Stimulated activated memory B cell treated with anti-CD40 and anti-IgM and Interleukin-4, amounts not matched to agents 10 μg/mL and 1 μg/mL and 100 μg/mL, for 72 hours (primary cell): ENCODE data around the gene ADGB.
A peak's percentile ranks its signal among the peaks of the same experiment; 100 is the strongest.
"Not testable (repeated sequence)": the region's sequence is repeated elsewhere in the genome, so short reads cannot be mapped to it uniquely, and the experiment has no call there.

ENCODE experiments used
- ATAC-seq: fragments of 150-1000 bp; cut with Tn5 transposase; 2 replicates; pipeline ENCODE4 v1.10.0; 2021
- H3K27ac Mint-ChIP-seq: one replicate; pipeline ENCODE4 v1.8.0; 2022; ENCODE audit warnings: mild to moderate bottlenecking, mixed read lengths
- H3K27me3 Mint-ChIP-seq: one replicate; pipeline ENCODE4 v1.8.0; 2022; ENCODE audit warnings: mixed read lengths
- H3K36me3 Mint-ChIP-seq: one replicate; pipeline ENCODE4 v1.8.0; 2022; ENCODE audit warnings: mixed read lengths
- H3K4me1 Mint-ChIP-seq: one replicate; pipeline ENCODE4 v1.8.0; 2022; ENCODE audit warnings: mixed read lengths
- H3K4me3 Mint-ChIP-seq: one replicate; pipeline ENCODE4 v1.8.0; 2022; ENCODE audit warnings: mild to moderate bottlenecking, moderate library complexity, mixed read lengths
- H3K9me3 Mint-ChIP-seq: one replicate; pipeline ENCODE4 v1.8.0; 2022; ENCODE audit warnings: mixed read lengths

Gene ADGB

GRCh38 chr6:146854521-146855255 lies 255.9 kb downstream of the ADGB start:
- not testable (repeated sequence) for H3K9me3 Mint-ChIP-seq, H3K36me3 Mint-ChIP-seq, ATAC-seq, H3K27ac Mint-ChIP-seq, H3K4me3 Mint-ChIP-seq
- peaks cover 11% of the 10 kb centered on the region for H3K4me1 Mint-ChIP-seq
- H3K27me3 Mint-ChIP-seq: peaks cover 25% of the 10 kb centered on the region

GRCh38 chr6:146855889-146856288 lies 257.1 kb downstream of the ADGB start:
- no peaks in the 10 kb centered on the region for H3K36me3 Mint-ChIP-seq
- H3K4me1 Mint-ChIP-seq: peaks cover 11% of the 10 kb centered on the region
- H3K9me3 Mint-ChIP-seq: peaks cover 3% of the 10 kb centered on the region
- H3K27me3 Mint-ChIP-seq: peaks cover 13% of the 10 kb centered on the region
- peak overlapping the region; percentile 65 for H3K27ac Mint-ChIP-seq
- no peak for ATAC-seq
- no peak overlapping the region for H3K4me3 Mint-ChIP-seq

- peak overlapping the region; percentile 65 for H3K27ac Mint-ChIP-seq
- H3K4me3 Mint-ChIP-seq: no peak overlapping the region
- peaks cover 11% of the 10 kb centered on the region for H3K4me1 Mint-ChIP-seq
- peaks cover 11% of the 10 kb centered on the region for H3K27me3 Mint-ChIP-seq
- no peaks in the 10 kb centered on the region for H3K36me3 Mint-ChIP-seq
- ATAC-seq: peak; percentile 58
- H3K9me3 Mint-ChIP-seq: peaks cover 3% of the 10 kb centered on the region
Observed at GRCh38 chr6:146856296-146856695, 257.5 kb downstream of the ADGB start.

GRCh38 chr6:146857180-146857979 lies 258.6 kb downstream of the ADGB start:
- peaks cover 11% of the 10 kb centered on the region for H3K4me1 Mint-ChIP-seq
- peak overlapping the region; percentile 62 for H3K4me3 Mint-ChIP-seq
- ATAC-seq: peak; percentile 85
- peaks cover 3% of the 10 kb centered on the region for H3K9me3 Mint-ChIP-seq
- peaks cover 7% of the 10 kb centered on the region for H3K27me3 Mint-ChIP-seq
- H3K27ac Mint-ChIP-seq: peak overlapping the region; percentile 66
- H3K36me3 Mint-ChIP-seq: no peaks in the 10 kb centered on the region

GRCh38 chr6:146857980-146858347 lies 259.2 kb downstream of the ADGB start:
- peaks cover 11% of the 10 kb centered on the region for H3K4me1 Mint-ChIP-seq
- peak; percentile 22 for ATAC-seq
- peaks cover under 1% of the 10 kb centered on the region for H3K27me3 Mint-ChIP-seq
- H3K27ac Mint-ChIP-seq: peak overlapping the region; percentile 66
- peaks cover 3% of the 10 kb centered on the region for H3K9me3 Mint-ChIP-seq
- H3K4me3 Mint-ChIP-seq: peak overlapping the region; percentile 62
- H3K36me3 Mint-ChIP-seq: no peaks in the 10 kb centered on the region

GRCh38 chr6:146859206-146859605 lies 260.4 kb downstream of the ADGB start:
- no peak overlapping the region for H3K27ac Mint-ChIP-seq
- H3K4me3 Mint-ChIP-seq: no peak overlapping the region
- ATAC-seq: no peak
- H3K9me3 Mint-ChIP-seq: peaks cover 3% of the 10 kb centered on the region
- no peaks in the 10 kb centered on the region for H3K36me3 Mint-ChIP-seq
- peaks cover 11% of the 10 kb centered on the region for H3K4me1 Mint-ChIP-seq
- H3K27me3 Mint-ChIP-seq: no peaks in the 10 kb centered on the region

GRCh38 chr6:146859795-146860495 lies 261.2 kb downstream of the ADGB start:
- Mint-ChIP-seq H3K27me3 (no peaks in the 10 kb centered on the region), H3K4me3 (no peak overlapping the region), H3K27ac (no peak overlapping the region), H3K36me3 (no peaks in the 10 kb centered on the region), H3K9me3 (peaks cover 3% of the 10 kb centered on the region), H3K4me1 (peaks cover 11% of the 10 kb centered on the region)
- no peak for ATAC-seq

- peaks cover 3% of the 10 kb centered on the region for H3K9me3 Mint-ChIP-seq
- H3K4me1 Mint-ChIP-seq: peaks cover 11% of the 10 kb centered on the region
- H3K4me3 Mint-ChIP-seq: no peak overlapping the region
- H3K27ac Mint-ChIP-seq: no peak overlapping the region
- H3K27me3 Mint-ChIP-seq: no peaks in the 10 kb centered on the region
- no peaks in the 10 kb centered on the region for H3K36me3 Mint-ChIP-seq
- ATAC-seq: no peak
Observed at GRCh38 chr6:146860583-146860982, 261.8 kb downstream of the ADGB start.

- peaks cover 3% of the 10 kb centered on the region for H3K9me3 Mint-ChIP-seq
- no peaks in the 10 kb centered on the region for H3K27me3 Mint-ChIP-seq
- no peak overlapping the region for H3K4me3 Mint-ChIP-seq
- no peaks in the 10 kb centered on the region for H3K36me3 Mint-ChIP-seq
- H3K4me1 Mint-ChIP-seq: peaks cover 11% of the 10 kb centered on the region
- ATAC-seq: no peak
- no peak overlapping the region for H3K27ac Mint-ChIP-seq
Observed at GRCh38 chr6:146861029-146861563, 262.3 kb downstream of the ADGB start.

- peaks cover 3% of the 10 kb centered on the region for H3K9me3 Mint-ChIP-seq
- ATAC-seq: no peak
- H3K27ac Mint-ChIP-seq: no peak overlapping the region
- peaks cover 11% of the 10 kb centered on the region for H3K4me1 Mint-ChIP-seq
- H3K36me3 Mint-ChIP-seq: no peaks in the 10 kb centered on the region
- H3K27me3 Mint-ChIP-seq: no peaks in the 10 kb centered on the region
- no peak overlapping the region for H3K4me3 Mint-ChIP-seq
Observed at GRCh38 chr6:146861716-146862115, 262.9 kb downstream of the ADGB start.

GRCh38 chr6:146862508-146862919 lies 263.7 kb downstream of the ADGB start:
- H3K36me3 Mint-ChIP-seq: no peaks in the 10 kb centered on the region
- peaks cover 7% of the 10 kb centered on the region for H3K4me1 Mint-ChIP-seq
- peaks cover 3% of the 10 kb centered on the region for H3K9me3 Mint-ChIP-seq
- no peak overlapping the region for H3K27ac Mint-ChIP-seq
- no peak overlapping the region for H3K4me3 Mint-ChIP-seq
- ATAC-seq: no peak
- H3K27me3 Mint-ChIP-seq: no peaks in the 10 kb centered on the region

GRCh38 chr6:146864300-146864699 lies 265.5 kb downstream of the ADGB start:
- Mint-ChIP-seq H3K4me1 (no peaks in the 10 kb centered on the region), H3K9me3 (no peaks in the 10 kb centered on the region), H3K27ac (no peak overlapping the region), H3K27me3 (no peaks in the 10 kb centered on the region), H3K36me3 (no peaks in the 10 kb centered on the region), H3K4me3 (no peak overlapping the region)
- no peak for ATAC-seq

GRCh38 chr6:146864885-146865284 lies 266.1 kb downstream of the ADGB start:
- no peak for ATAC-seq
- Mint-ChIP-seq H3K4me1 (no peaks in the 10 kb centered on the region), H3K9me3 (no peaks in the 10 kb centered on the region), H3K27ac (no peak overlapping the region), H3K27me3 (no peaks in the 10 kb centered on the region), H3K36me3 (no peaks in the 10 kb centered on the region), H3K4me3 (no peak overlapping the region)
